A549 treated with AZD9567 at 1 μM for 4 hours (cell line): ENCODE data around the gene CFHR2. TPM values are rescaled to one million over a fixed set of nuclear protein-coding genes. Genes with fewer than 3 reads are reported as not detected.

Experiments used
- total RNA-seq: library from RNA; stranded (reverse); fragments of 200-300 nt; extraction: Qiagen RNA extraction; gene quantifications from 5 replicates; pipeline ENCODE4 v1.2.3, GENCODE V29; 2022; ENCODE audit not compliant: insufficient read depth

CFHR2 gene
- total RNA-seq = not detected in 5 replicates

GRCh38 chr1:196943568-196943967 lies at the start of gene CFHR2:
Gene CFHR2 (plus strand): TSS chr1:196943738. CDS start chr1:196943881, 143 bp downstream.

GRCh38 chr1:196977278-196977677 lies 33.7 kb downstream of the CFHR2 start, which contains the start of gene CFHR5:
Gene CFHR5 (plus strand): TSS chr1:196977556. CDS start chr1:196977665, 109 bp downstream.

Other genes with a start within 250 kb of the CFHR2 start
- gene CFHR3, start 168.9 kb upstream of the CFHR2 start, total RNA-seq = 0.13 to 0.21 TPM (median 0.16 TPM) in 3 of 5 replicates, not detected in the others
- 0.10 to 0.23 TPM in 2 of 5 replicates, not detected in the others for gene CFHR1, start 124.0 kb upstream of the CFHR2 start, total RNA-seq
- gene CFHR4, start 55.7 kb upstream of the CFHR2 start, total RNA-seq = not detected in 5 replicates
- gene CFHR5, start 33.8 kb downstream of the CFHR2 start, total RNA-seq = not detected in 5 replicates
- gene F13B, start 123.5 kb downstream of the CFHR2 start, total RNA-seq = 0.05 to 0.13 TPM (median 0.08 TPM) in 4 of 5 replicates, not detected in the other
- gene ASPM, start 202.9 kb downstream of the CFHR2 start, total RNA-seq = 19.8 to 25.4 TPM (median 23.6 TPM) in 5 replicates